Endothelial cell of umbilical vein (primary cell): Measurements from ENCODE around the gene KNTC1.
"Not testable (repeated sequence)": the region's sequence is repeated elsewhere in the genome, so short reads cannot be mapped to it uniquely, and the experiment has no call there.

Experiments used
- CTCF ChIP-seq, 2 donors: IDR thresholded peaks; 1 replicate in 1 of 2; 2 replicates in 1 of 2; pipeline ENCODE4 v1.5.1; 2011; ENCODE audit warnings: low read length in 2 of 2, mild to moderate bottlenecking in 2 of 2, moderate library complexity in 2 of 2, control low read depth in 1 of 2, inconsistent platforms in 1 of 2, low read depth in 1 of 2; ENCODE audit not compliant: insufficient read depth in 1 of 2; ENCODE audit errors: extremely low read depth in 1 of 2
- EZH2 ChIP-seq: IDR thresholded peaks from 2 replicates; pipeline ENCODE4 v1.6.1; 2012; ENCODE audit warnings: borderline replicate concordance, low read depth, mild to moderate bottlenecking, moderate library complexity, low read length, inconsistent platforms; ENCODE audit not compliant: severe bottlenecking
- GATA2 ChIP-seq: IDR thresholded peaks from 2 replicates; pipeline ENCODE4 v1.7.0; 2011; ENCODE audit warnings: low read depth, mild to moderate bottlenecking, moderate library complexity, mixed read lengths, low read length; ENCODE audit not compliant: insufficient read length, insufficient read depth
- MYC ChIP-seq: IDR thresholded peaks from one replicate; pipeline ENCODE4 v1.6.1; 2011; ENCODE audit warnings: mild to moderate bottlenecking, low read depth, low read length
- POLR2A ChIP-seq: IDR thresholded peaks from 2 replicates; pipeline ENCODE4 v1.6.1; 2012; ENCODE audit warnings: low read depth, mild to moderate bottlenecking, control low read depth, low read length

GRCh38 chr12:122570006-122570405 lies 43.0 kb downstream of the KNTC1 start:
- not testable (repeated sequence) for TF ChIP-seq CTCF (IDR thresholded peaks at IDR 0.05; ENCODE audit: extremely low read depth in 1 of 2, insufficient read depth in 1 of 2, low read depth in 1 of 2, low read length in 2 of 2); MYC; POLR2A; GATA2; EZH2
